Stimulated activated CD4-positive, alpha-beta T cell treated with anti-CD3 and anti-CD28 coated beads, Interleukin-12 subunit alpha, Interleukin-12 subunit beta, amount 100 ng/mL, for 24 hours (primary cell): ENCODE results near the gene SLC25A18.
"Not testable (repeated sequence)": the region's sequence is repeated elsewhere in the genome, so short reads cannot be mapped to it uniquely, and the experiment has no call there.

ENCODE experiments used
- DNase-seq, 2 experiments: peaks; one replicate each; pipeline ENCODE4 v3.0.0-alpha.2; 2020; ENCODE audit warnings: low read depth in 2 of 2

SLC25A18 gene

GRCh38 chr22:17562906-17563870, at the start of gene SLC25A18:
Gene SLC25A18, plus strand, starts transcription at chr22:17563498. Its CDS starts 16,447 bp downstream, at chr22:17579945.
- DNase-seq, result no peak

- no peak for DNase-seq
Observed at GRCh38 chr22:17513612-17514011, 49.7 kb upstream of the SLC25A18 start.

GRCh38 chr22:17514084-17514483, 49.2 kb upstream of the SLC25A18 start:
- DNase-seq, result no peak

- no peak for DNase-seq
Observed at GRCh38 chr22:17518406-17518805, 44.9 kb upstream of the SLC25A18 start.

- not testable (repeated sequence) for DNase-seq
Observed at GRCh38 chr22:17521971-17522370, 41.3 kb upstream of the SLC25A18 start.

GRCh38 chr22:17523925-17524324, 39.4 kb upstream of the SLC25A18 start:
- DNase-seq, result no peak

- DNase-seq, result no peak
Observed at GRCh38 chr22:17536269-17536668, 27.0 kb upstream of the SLC25A18 start.

GRCh38 chr22:17537155-17537554, 26.1 kb upstream of the SLC25A18 start:
- no peak for DNase-seq

- no peak for DNase-seq
Observed at GRCh38 chr22:17540481-17540880, 22.8 kb upstream of the SLC25A18 start.

GRCh38 chr22:17541476-17541875, 21.8 kb upstream of the SLC25A18 start:
- DNase-seq, result no peak

- no peak for DNase-seq
Observed at GRCh38 chr22:17542452-17542851, 20.8 kb upstream of the SLC25A18 start.

- no peak for DNase-seq
Observed at GRCh38 chr22:17548010-17548755, 15.1 kb upstream of the SLC25A18 start.

- DNase-seq, result no peak
Observed at GRCh38 chr22:17548756-17549035, 14.6 kb upstream of the SLC25A18 start.

GRCh38 chr22:17549183-17549582, 14.1 kb upstream of the SLC25A18 start:
- no peak for DNase-seq

- DNase-seq, result no peak
Observed at GRCh38 chr22:17549655-17550054, 13.6 kb upstream of the SLC25A18 start.

GRCh38 chr22:17552737-17553136, 10.6 kb upstream of the SLC25A18 start:
- no peak for DNase-seq

GRCh38 chr22:17554814-17555213, 8.5 kb upstream of the SLC25A18 start:
- DNase-seq, result no peak

- no peak for DNase-seq
Observed at GRCh38 chr22:17559188-17559587, 4.1 kb upstream of the SLC25A18 start.

- DNase-seq, result no peak
Observed at GRCh38 chr22:17563936-17564391, 666 bp downstream of the SLC25A18 start.

- not testable (repeated sequence) for DNase-seq
Observed at GRCh38 chr22:17566016-17566687, 2.9 kb downstream of the SLC25A18 start.

- DNase-seq, result no peak
Observed at GRCh38 chr22:17566776-17567175, 3.5 kb downstream of the SLC25A18 start.

- no peak for DNase-seq
Observed at GRCh38 chr22:17569971-17570511, 6.7 kb downstream of the SLC25A18 start.
